HG03064 (cell line): ENCODE data around the gene HELZ.
"Not testable (repeated sequence)": the region's sequence is repeated elsewhere in the genome, so short reads cannot be mapped to it uniquely, and the experiment has no call there.

ENCODE experiments used
- ATAC-seq: cut with Tn5 transposase; IDR thresholded peaks from one replicate; pipeline ENCODE4 v1.9.1; 2021; ENCODE audit warnings: low read depth; ENCODE audit not compliant: unreplicated experiment

The HELZ gene

GRCh38 chr17:67266496-67266895, 21.5 kb upstream of the HELZ start:
- ATAC-seq, result no peak

GRCh38 chr17:67265436-67266019, 20.5 kb upstream of the HELZ start:
- no peak for ATAC-seq

GRCh38 chr17:67262435-67263117, 17.6 kb upstream of the HELZ start:
- ATAC-seq, result no peak

GRCh38 chr17:67260170-67260987, 15.4 kb upstream of the HELZ start:
- no peak for ATAC-seq

- no peak for ATAC-seq
Measured at GRCh38 chr17:67258821-67259468, 13.9 kb upstream of the HELZ start.

GRCh38 chr17:67256075-67256732, 11.2 kb upstream of the HELZ start:
- ATAC-seq, result no peak

- no peak for ATAC-seq
Measured at GRCh38 chr17:67253384-67253783, 8.4 kb upstream of the HELZ start.

- ATAC-seq, result not testable (repeated sequence)
Measured at GRCh38 chr17:67251586-67251985, 6.6 kb upstream of the HELZ start.

GRCh38 chr17:67248291-67248690, 3.3 kb upstream of the HELZ start:
- no peak for ATAC-seq

GRCh38 chr17:67247416-67247900, 2.5 kb upstream of the HELZ start:
- ATAC-seq, result no peak

- ATAC-seq, result no peak
Measured at GRCh38 chr17:67246653-67247415, 1.8 kb upstream of the HELZ start.

- ATAC-seq, result no peak
Measured at GRCh38 chr17:67246403-67246652, 1.3 kb upstream of the HELZ start.

GRCh38 chr17:67245694-67246402, 852 bp upstream of the HELZ start:
- ATAC-seq, result no peak

- no peak for ATAC-seq
Measured at GRCh38 chr17:67244431-67245072, 444 bp downstream of the HELZ start.

- no peak for ATAC-seq
Measured at GRCh38 chr17:67243284-67243683, 1.7 kb downstream of the HELZ start.

- no peak for ATAC-seq
Measured at GRCh38 chr17:67241719-67242341, 3.2 kb downstream of the HELZ start.

GRCh38 chr17:67239597-67239996, 5.4 kb downstream of the HELZ start:
- no peak for ATAC-seq

GRCh38 chr17:67238991-67239390, 6.0 kb downstream of the HELZ start:
- no peak for ATAC-seq

- no peak for ATAC-seq
Measured at GRCh38 chr17:67232441-67232840, 12.6 kb downstream of the HELZ start.
